GM23338 (cell line): ENCODE measurements around the gene PAM16. TPM values are rescaled to one million over a fixed set of nuclear protein-coding genes. Genes with fewer than 3 reads are reported as not detected.

ENCODE experiments used
- ATAC-seq: fragments of 200-7000 bp; cut with Tn5 transposase; 3 replicates; pipeline ENCODE4 v1.9.1; 2020
- DNase-seq: peaks from one replicate; pipeline ENCODE4 v3.0.0-alpha.2; 2015; ENCODE audit warnings: low spot score
- H2AFZ ChIP-seq: fragments of 200-600 bp; sonication (generic); 2 replicates; pipeline ENCODE4 v1.8.0; 2016; ENCODE audit warnings: antibody characterized with exemption, mild to moderate bottlenecking, moderate library complexity
- H3F3A ChIP-seq: fragments of 200-600 bp; sonication (generic); replicated peaks from 2 replicates; pipeline ENCODE4 v1.8.0; 2017; ENCODE audit warnings: antibody characterized with exemption, mixed run types, low read depth
- H3K27ac ChIP-seq: fragments of 200-600 bp; sonication (generic); 2 replicates; pipeline ENCODE4 v1.6.1; 2016; ENCODE audit warnings: low read depth
- H3K27me3 ChIP-seq: fragments of 200-600 bp; sonication (generic); 2 replicates; pipeline ENCODE4 v1.8.0; 2016; ENCODE audit warnings: mild to moderate bottlenecking, mixed run types, moderate library complexity; ENCODE audit not compliant: insufficient read depth
- H3K36me3 ChIP-seq: fragments of 200-600 bp; sonication (generic); 2 replicates; pipeline ENCODE4 v1.8.0; 2016; ENCODE audit warnings: mild to moderate bottlenecking; ENCODE audit not compliant: insufficient read depth
- H3K4me1 ChIP-seq: fragments of 200-600 bp; sonication (generic); 2 replicates; pipeline ENCODE4 v1.8.0; 2016; ENCODE audit warnings: mild to moderate bottlenecking, moderate library complexity; ENCODE audit not compliant: insufficient read depth
- H3K4me2 ChIP-seq: fragments of 200-600 bp; sonication (generic); 2 replicates; pipeline ENCODE4 v1.7.1; 2017; ENCODE audit warnings: mixed run types
- H3K4me3 ChIP-seq: fragments of 200-600 bp; sonication (generic); 2 replicates; pipeline ENCODE4 v1.6.1; 2016; ENCODE audit warnings: mixed run types
- H3K79me2 ChIP-seq: fragments of 200-600 bp; sonication (generic); replicated peaks from 2 replicates; pipeline ENCODE4 v1.8.0; 2017; ENCODE audit warnings: mild to moderate bottlenecking; ENCODE audit not compliant: insufficient read depth
- H3K9me2 ChIP-seq: fragments of 200-600 bp; sonication (generic); 2 replicates; pipeline ENCODE4 v1.8.0; 2017; ENCODE audit not compliant: insufficient read depth
- H4K20me1 ChIP-seq: fragments of 200-600 bp; sonication (generic); replicated peaks from 2 replicates; pipeline ENCODE4 v1.8.0; 2017; ENCODE audit warnings: mild to moderate bottlenecking; ENCODE audit not compliant: insufficient read depth
- H3K27ac Mint-ChIP-seq: 2 replicates; pipeline ENCODE4 v1.8.0; 2020; ENCODE audit warnings: inconsistent platforms, mild to moderate bottlenecking, moderate library complexity, mixed read lengths
- H3K27me3 Mint-ChIP-seq: 3 replicates; pipeline ENCODE4 v1.8.0; 2022; ENCODE audit warnings: low read depth, mild to moderate bottlenecking, moderate library complexity, mixed read lengths, inconsistent platforms; ENCODE audit not compliant: insufficient read depth, poor library complexity
- H3K36me3 Mint-ChIP-seq: 3 replicates; pipeline ENCODE4 v1.8.0; 2021; ENCODE audit warnings: low read depth, mild to moderate bottlenecking, inconsistent platforms, moderate library complexity, mixed read lengths
- H3K4me1 Mint-ChIP-seq: 3 replicates; pipeline ENCODE4 v1.8.0; 2020; ENCODE audit warnings: mild to moderate bottlenecking, inconsistent platforms, mixed read lengths
- H3K4me3 Mint-ChIP-seq: 3 replicates; pipeline ENCODE4 v1.8.0; 2021; ENCODE audit warnings: moderate library complexity, mild to moderate bottlenecking, inconsistent platforms, mixed read lengths
- H3K9me3 Mint-ChIP-seq: 3 replicates; pipeline ENCODE4 v1.8.0; 2020; ENCODE audit warnings: moderate library complexity, mild to moderate bottlenecking, inconsistent platforms, mixed read lengths
- CREB1 ChIP-seq: fragments of 250-450 bp; sonication (Bioruptor Pico); IDR thresholded peaks from 2 replicates; pipeline ENCODE4 v1.5.0; 2020; ENCODE audit warnings: low read depth, mild to moderate bottlenecking, moderate library complexity
- CTCF ChIP-seq, 2 experiments: fragments of 200-600 bp in 1 of 2; sonication (generic) in 1 of 2; conservative IDR thresholded peaks; 2 replicates each; pipeline versions ENCODE4 v1.5.1 to v1.6.1; 2016 to 2017; ENCODE audit warnings: antibody characterized with exemption in 2 of 2, low read depth in 2 of 2, mild to moderate bottlenecking in 2 of 2, moderate library complexity in 1 of 2
- ETS1 ChIP-seq: IDR thresholded peaks from 2 replicates; pipeline ENCODE4 v1.6.1; 2016; ENCODE audit warnings: antibody characterized with exemption
- EZH2 ChIP-seq: fragments of 200-600 bp; sonication (generic); IDR thresholded peaks from one replicate; pipeline ENCODE4 v1.8.0; 2017; ENCODE audit warnings: antibody characterized with exemption, mild to moderate bottlenecking, low read depth; ENCODE audit not compliant: unreplicated experiment
- EZH2phosphoT487 ChIP-seq: fragments of 200-600 bp; sonication (generic); IDR thresholded peaks from one replicate; pipeline ENCODE4 v1.8.1; 2018; ENCODE audit warnings: antibody characterized with exemption; ENCODE audit not compliant: unreplicated experiment
- JUNB ChIP-seq: IDR thresholded peaks from one replicate; pipeline ENCODE4 v1.6.1; 2016; ENCODE audit warnings: antibody characterized with exemption; ENCODE audit not compliant: unreplicated experiment
- NANOG ChIP-seq: IDR thresholded peaks from 2 replicates; pipeline ENCODE4 v1.6.1; 2016; ENCODE audit warnings: antibody characterized with exemption, borderline replicate concordance
- REST ChIP-seq: IDR thresholded peaks from one replicate; pipeline ENCODE4 v1.6.1; 2018; ENCODE audit warnings: antibody characterized with exemption; ENCODE audit not compliant: unreplicated experiment
- STAT1 ChIP-seq: IDR thresholded peaks from one replicate; pipeline ENCODE4 v1.6.1; 2016; ENCODE audit warnings: antibody characterized with exemption; ENCODE audit not compliant: unreplicated experiment
- ZNF114 ChIP-seq: fragments of 250-450 bp; sonication (Bioruptor Pico); IDR thresholded peaks from 2 replicates; pipeline ENCODE4 v1.5.0; 2020; ENCODE audit warnings: mild to moderate bottlenecking, moderate library complexity
- ZNF331 ChIP-seq: fragments of 250-450 bp; sonication (Bioruptor Pico); IDR thresholded peaks from 2 replicates; pipeline ENCODE4 v1.5.0; 2020; ENCODE audit warnings: low read depth, mild to moderate bottlenecking, moderate library complexity
- ZNF462 ChIP-seq: fragments of 250-450 bp; sonication (Bioruptor Pico); IDR thresholded peaks from 2 replicates; pipeline ENCODE4 v1.5.0; 2020; ENCODE audit warnings: mild to moderate bottlenecking, moderate library complexity
- polyA plus RNA-seq: library from polyadenylated mRNA; unstranded; fragments of >200 nt; fragmentation: Nextera tagmentation; extraction: Ambion mirVana; gene quantifications from 2 replicates; pipeline ENCODE4 v1.2.1, GENCODE V29; 2016
- total RNA-seq: library from RNA; depleted of rRNA; stranded (reverse); fragments of >200 nt; shearing (Covaris generic); gene quantifications from 2 replicates; pipeline ENCODE4 v1.2.3, GENCODE V29; 2014

PAM16 gene
- total and polyA plus RNA-seq, 2 experiments from 2014 or later, result 84.1 to 283 TPM

- H3F3A ChIP-seq, result peaks cover 14% of the 10 kb centered on the region
- H3K79me2 ChIP-seq, result peaks cover 42% of the 10 kb centered on the region
- no peaks in the 10 kb centered on the region for H3K9me2 ChIP-seq
- no peaks in the 10 kb centered on the region for H3K36me3 ChIP-seq
- Mint-ChIP-seq H3K9me3 (peaks cover 3% of the 10 kb centered on the region; the same call in 1 of the 3 replicates), H3K27me3 (peaks cover 22% of the 10 kb centered on the region), H3K4me3 (peak overlapping the region; percentile 71), H3K36me3 (no peaks in the 10 kb centered on the region; the same call in 2 of the 3 replicates), H3K4me1 (peaks cover 16% of the 10 kb centered on the region), H3K27ac (no peak overlapping the region)
- DNase-seq (peak; percentile 65), ATAC-seq (peak; percentile 5)
- peak overlapping the region; percentile 84 for H3K4me3 ChIP-seq
- H3K4me1 ChIP-seq, result peaks cover 32% of the 10 kb centered on the region
- H4K20me1 ChIP-seq, result peaks cover 16% of the 10 kb centered on the region; the same call in 1 of the 2 replicates
- TF ChIP-seq CREB1 (CRISPR knock-in tag), result no peak
- TF ChIP-seq CTCF (conservative IDR thresholded peaks at IDR 0.05; ENCODE audit: low read depth in 2 of 2), result no peak
- TF ChIP-seq ZNF462 (CRISPR knock-in tag), result no peak
- TF ChIP-seq EZH2, result no peak
- no peak for TF ChIP-seq ZNF114 (CRISPR knock-in tag)
- TF ChIP-seq ZNF331 (CRISPR knock-in tag), result no peak
- no peak for TF ChIP-seq EZH2phosphoT487
- no peak for TF ChIP-seq JUNB
- TF ChIP-seq ETS1, result no peak
- TF ChIP-seq STAT1, result no peak
- no peak for TF ChIP-seq NANOG
- no peak for TF ChIP-seq REST
- H3K27ac ChIP-seq, result no peak overlapping the region
- H2AFZ ChIP-seq, result no peak overlapping the region
- peak overlapping the region; percentile 96 for H3K4me2 ChIP-seq
- H3K27me3 ChIP-seq, result peaks cover 19% of the 10 kb centered on the region
These were observed 34.8 kb downstream of the PAM16 start for GRCh38 chr16:4316108-4316863.
